T47D (cell line): Measurements from ENCODE around the gene CNNM2.

ENCODE experiments used
- DNase-seq, 2 experiments: peaks; one replicate each; pipeline versions ENCODE4 v3.0.0 to v3.0.0-alpha.2; 2011 to 2012; ENCODE audit warnings: low read depth in 1 of 2, low spot score in 1 of 2
- JUND ChIP-seq: IDR thresholded peaks from 2 replicates; pipeline ENCODE4 v1.6.1; 2012; ENCODE audit warnings: low read depth
- in situ Hi-C: cut with HindIII; loops from 2 replicates; pipeline ENCODE4 v1.10.0; 2016; ENCODE audit warnings: low sequenced_read_pairs, low pct_unique_long_range_greater_than_20kb

CNNM2 gene

GRCh38 chr10:103106539-103106938, 188.4 kb downstream of the CNNM2 start:
- in situ Hi-C loops, result no loop called here
- no peak for TF ChIP-seq JUND
- no peak for DNase-seq

GRCh38 chr10:103109821-103110220, 191.7 kb downstream of the CNNM2 start:
- no peak for TF ChIP-seq JUND
- in situ Hi-C loops, result no loop called here
- no peak for DNase-seq

- in situ Hi-C loops, result no loop called here
- TF ChIP-seq JUND, result no peak
- DNase-seq, result no peak
Measured at GRCh38 chr10:103110407-103110806, 192.3 kb downstream of the CNNM2 start.

- DNase-seq, result no peak
- in situ Hi-C loops, result no loop called here
Measured at GRCh38 chr10:103111031-103111917, 193.2 kb downstream of the CNNM2 start.

GRCh38 chr10:103111918-103112877, 194.1 kb downstream of the CNNM2 start:
- in situ Hi-C loops, result no loop called here
- TF ChIP-seq JUND, result no peak

More at GRCh38 chr10:103111031-103111917, 193.2 kb downstream of the CNNM2 start:
- TF ChIP-seq JUND, result no peak

GRCh38 chr10:103114876-103115275, 196.8 kb downstream of the CNNM2 start:
- in situ Hi-C loops, result no loop called here
- DNase-seq, result no peak
- no peak for TF ChIP-seq JUND

More at GRCh38 chr10:103111918-103112877, 194.1 kb downstream of the CNNM2 start:
- no peak for DNase-seq

GRCh38 chr10:103117247-103117646, 199.2 kb downstream of the CNNM2 start:
- DNase-seq, result no peak
- TF ChIP-seq JUND, result no peak
- in situ Hi-C loops, result no loop called here

GRCh38 chr10:103120546-103120945, 202.5 kb downstream of the CNNM2 start:
- no peak for TF ChIP-seq JUND

GRCh38 chr10:103120977-103121735, 203.1 kb downstream of the CNNM2 start:
- DNase-seq, result no peak
- in situ Hi-C loops, result no loop called here
- no peak for TF ChIP-seq JUND

More at GRCh38 chr10:103120546-103120945, 202.5 kb downstream of the CNNM2 start:
- DNase-seq, result no peak
- in situ Hi-C loops, result no loop called here

- DNase-seq, result no peak
- in situ Hi-C loops, result no loop called here
- TF ChIP-seq JUND, result no peak
Measured at GRCh38 chr10:103123282-103124024, 205.4 kb downstream of the CNNM2 start.

GRCh38 chr10:103124420-103125096, 206.5 kb downstream of the CNNM2 start:
- in situ Hi-C loops, result no loop called here
- no peak for DNase-seq
- no peak for TF ChIP-seq JUND
